HL-60 (cell line): Measurements from ENCODE around the gene ASPSCR1.

ENCODE experiments used
- POLR2AphosphoS5 ChIP-seq: IDR thresholded peaks from 2 replicates; pipeline ENCODE4 v1.6.1; 2012; ENCODE audit warnings: low read depth
- TF ChIP-seq, protein P1 (sequence below): IDR thresholded peaks from one replicate; pipeline ENCODE4 v1.5.1; 2011; ENCODE audit warnings: low read length, control low read depth, inconsistent platforms; ENCODE audit not compliant: insufficient read depth
- TF ChIP-seq, protein P2 (sequence below): IDR thresholded peaks from 2 replicates; pipeline ENCODE4 v1.6.1; 2012; ENCODE audit warnings: low read depth; ENCODE audit not compliant: insufficient replicate concordance

DNA sequence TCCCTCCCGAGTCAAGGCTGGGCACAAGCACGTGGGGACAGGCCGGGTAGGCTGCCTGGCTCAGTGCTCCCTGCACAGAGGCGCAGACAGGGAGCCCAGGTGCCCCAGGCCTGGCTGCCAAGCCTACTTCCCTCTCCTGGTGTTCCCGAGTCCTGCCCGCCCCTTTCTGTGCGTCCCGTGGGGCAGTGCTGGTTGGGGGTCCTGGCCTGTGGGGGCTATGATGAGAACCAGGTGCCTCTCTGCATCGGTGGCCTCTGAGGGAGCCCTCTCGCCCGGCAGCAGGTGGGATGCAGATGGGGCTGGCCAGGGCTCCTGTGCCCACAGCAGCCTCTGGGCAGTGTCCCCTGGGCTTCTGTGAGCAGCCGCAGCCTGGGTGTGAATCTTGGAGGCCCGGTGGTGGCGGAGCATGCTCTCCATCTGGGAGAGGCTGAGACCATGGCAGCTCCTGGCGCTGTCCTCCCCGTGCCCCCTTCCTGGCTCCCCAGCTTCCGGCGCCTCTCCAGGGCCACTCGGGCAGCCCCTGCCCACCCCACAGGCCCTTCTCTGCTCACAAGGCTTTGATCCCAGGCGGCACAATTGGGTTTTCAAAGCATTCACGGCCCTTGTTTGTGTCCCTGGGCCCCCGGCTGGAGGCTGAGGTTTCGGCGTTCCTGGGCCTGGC lies 38.0 kb downstream of the ASPSCR1 start:
- TF ChIP-seq, protein P1, sequence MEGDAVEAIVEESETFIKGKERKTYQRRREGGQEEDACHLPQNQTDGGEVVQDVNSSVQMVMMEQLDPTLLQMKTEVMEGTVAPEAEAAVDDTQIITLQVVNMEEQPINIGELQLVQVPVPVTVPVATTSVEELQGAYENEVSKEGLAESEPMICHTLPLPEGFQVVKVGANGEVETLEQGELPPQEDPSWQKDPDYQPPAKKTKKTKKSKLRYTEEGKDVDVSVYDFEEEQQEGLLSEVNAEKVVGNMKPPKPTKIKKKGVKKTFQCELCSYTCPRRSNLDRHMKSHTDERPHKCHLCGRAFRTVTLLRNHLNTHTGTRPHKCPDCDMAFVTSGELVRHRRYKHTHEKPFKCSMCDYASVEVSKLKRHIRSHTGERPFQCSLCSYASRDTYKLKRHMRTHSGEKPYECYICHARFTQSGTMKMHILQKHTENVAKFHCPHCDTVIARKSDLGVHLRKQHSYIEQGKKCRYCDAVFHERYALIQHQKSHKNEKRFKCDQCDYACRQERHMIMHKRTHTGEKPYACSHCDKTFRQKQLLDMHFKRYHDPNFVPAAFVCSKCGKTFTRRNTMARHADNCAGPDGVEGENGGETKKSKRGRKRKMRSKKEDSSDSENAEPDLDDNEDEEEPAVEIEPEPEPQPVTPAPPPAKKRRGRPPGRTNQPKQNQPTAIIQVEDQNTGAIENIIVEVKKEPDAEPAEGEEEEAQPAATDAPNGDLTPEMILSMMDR, result no peak
- TF ChIP-seq, protein P2, sequence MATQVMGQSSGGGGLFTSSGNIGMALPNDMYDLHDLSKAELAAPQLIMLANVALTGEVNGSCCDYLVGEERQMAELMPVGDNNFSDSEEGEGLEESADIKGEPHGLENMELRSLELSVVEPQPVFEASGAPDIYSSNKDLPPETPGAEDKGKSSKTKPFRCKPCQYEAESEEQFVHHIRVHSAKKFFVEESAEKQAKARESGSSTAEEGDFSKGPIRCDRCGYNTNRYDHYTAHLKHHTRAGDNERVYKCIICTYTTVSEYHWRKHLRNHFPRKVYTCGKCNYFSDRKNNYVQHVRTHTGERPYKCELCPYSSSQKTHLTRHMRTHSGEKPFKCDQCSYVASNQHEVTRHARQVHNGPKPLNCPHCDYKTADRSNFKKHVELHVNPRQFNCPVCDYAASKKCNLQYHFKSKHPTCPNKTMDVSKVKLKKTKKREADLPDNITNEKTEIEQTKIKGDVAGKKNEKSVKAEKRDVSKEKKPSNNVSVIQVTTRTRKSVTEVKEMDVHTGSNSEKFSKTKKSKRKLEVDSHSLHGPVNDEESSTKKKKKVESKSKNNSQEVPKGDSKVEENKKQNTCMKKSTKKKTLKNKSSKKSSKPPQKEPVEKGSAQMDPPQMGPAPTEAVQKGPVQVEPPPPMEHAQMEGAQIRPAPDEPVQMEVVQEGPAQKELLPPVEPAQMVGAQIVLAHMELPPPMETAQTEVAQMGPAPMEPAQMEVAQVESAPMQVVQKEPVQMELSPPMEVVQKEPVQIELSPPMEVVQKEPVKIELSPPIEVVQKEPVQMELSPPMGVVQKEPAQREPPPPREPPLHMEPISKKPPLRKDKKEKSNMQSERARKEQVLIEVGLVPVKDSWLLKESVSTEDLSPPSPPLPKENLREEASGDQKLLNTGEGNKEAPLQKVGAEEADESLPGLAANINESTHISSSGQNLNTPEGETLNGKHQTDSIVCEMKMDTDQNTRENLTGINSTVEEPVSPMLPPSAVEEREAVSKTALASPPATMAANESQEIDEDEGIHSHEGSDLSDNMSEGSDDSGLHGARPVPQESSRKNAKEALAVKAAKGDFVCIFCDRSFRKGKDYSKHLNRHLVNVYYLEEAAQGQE, result no peak
- TF ChIP-seq POLR2AphosphoS5, result no peak
